ENCODE results near the gene TNFAIP8L1. TPM values are rescaled to one million over a fixed set of nuclear protein-coding genes. Genes with fewer than 3 reads are reported as not detected.

Gene TNFAIP8L1
- total RNA-seq, 1 donor from 2014 or later = 4.2 TPM

DNA sequence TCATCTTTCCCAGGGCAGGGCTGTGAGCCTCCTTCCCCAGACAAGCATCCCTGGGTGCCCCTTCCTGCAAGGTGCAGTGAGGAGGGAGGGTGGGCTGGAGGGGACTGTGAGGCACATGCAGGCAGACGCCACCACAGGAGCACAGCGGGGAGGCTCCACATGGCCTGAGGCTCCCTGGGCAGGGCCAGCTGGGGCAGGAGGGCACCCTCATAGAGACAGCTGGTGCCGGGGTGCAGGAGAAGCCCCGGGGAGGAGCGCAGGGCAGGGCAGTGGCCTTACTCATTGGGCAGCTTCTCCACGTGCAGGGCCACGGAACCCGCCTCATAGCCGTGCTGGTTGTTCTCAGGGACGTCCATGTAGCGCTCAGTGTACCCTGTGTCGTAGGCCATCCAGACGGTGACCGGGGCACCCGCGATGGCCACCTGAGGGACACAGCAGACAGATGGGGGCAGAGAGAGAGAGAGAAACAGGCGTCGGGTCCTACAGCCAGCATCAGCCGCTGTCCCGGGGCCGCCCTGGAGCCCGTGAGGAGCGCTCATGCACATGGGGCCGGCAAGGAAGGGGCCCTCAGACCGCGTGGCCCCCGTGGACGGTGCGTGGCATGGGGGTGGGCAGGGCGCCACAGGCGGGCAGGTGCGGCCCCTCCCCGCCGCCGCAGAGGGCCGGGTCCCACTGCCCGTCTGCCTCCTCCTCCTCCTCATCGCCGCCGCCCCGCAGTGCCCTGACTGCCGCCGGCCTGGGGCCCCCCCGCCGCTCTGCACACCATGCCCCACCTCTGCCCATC is 43.3 kb downstream of the TNFAIP8L1 start:
- Mint-ChIP-seq H3K4me3 (ENCODE audit: unreplicated experiment) (no peak overlapping the region), H3K27me3 (ENCODE audit: low read depth) (no peaks in the 10 kb centered on the region), H3K36me3 (ENCODE audit: low read depth) (peaks cover 2% of the 10 kb centered on the region), H3K27ac (ENCODE audit: unreplicated experiment) (no peak overlapping the region), H3K4me1 (ENCODE audit: low read depth) (no peaks in the 10 kb centered on the region), H3K9me3 (ENCODE audit: low read depth) (no peaks in the 10 kb centered on the region)
- no peak for DNase-seq (ENCODE audit: low spot score)
- TF ChIP-seq, protein P1, sequence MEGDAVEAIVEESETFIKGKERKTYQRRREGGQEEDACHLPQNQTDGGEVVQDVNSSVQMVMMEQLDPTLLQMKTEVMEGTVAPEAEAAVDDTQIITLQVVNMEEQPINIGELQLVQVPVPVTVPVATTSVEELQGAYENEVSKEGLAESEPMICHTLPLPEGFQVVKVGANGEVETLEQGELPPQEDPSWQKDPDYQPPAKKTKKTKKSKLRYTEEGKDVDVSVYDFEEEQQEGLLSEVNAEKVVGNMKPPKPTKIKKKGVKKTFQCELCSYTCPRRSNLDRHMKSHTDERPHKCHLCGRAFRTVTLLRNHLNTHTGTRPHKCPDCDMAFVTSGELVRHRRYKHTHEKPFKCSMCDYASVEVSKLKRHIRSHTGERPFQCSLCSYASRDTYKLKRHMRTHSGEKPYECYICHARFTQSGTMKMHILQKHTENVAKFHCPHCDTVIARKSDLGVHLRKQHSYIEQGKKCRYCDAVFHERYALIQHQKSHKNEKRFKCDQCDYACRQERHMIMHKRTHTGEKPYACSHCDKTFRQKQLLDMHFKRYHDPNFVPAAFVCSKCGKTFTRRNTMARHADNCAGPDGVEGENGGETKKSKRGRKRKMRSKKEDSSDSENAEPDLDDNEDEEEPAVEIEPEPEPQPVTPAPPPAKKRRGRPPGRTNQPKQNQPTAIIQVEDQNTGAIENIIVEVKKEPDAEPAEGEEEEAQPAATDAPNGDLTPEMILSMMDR (IDR thresholded peaks at IDR 0.05) = no peak

DNA sequence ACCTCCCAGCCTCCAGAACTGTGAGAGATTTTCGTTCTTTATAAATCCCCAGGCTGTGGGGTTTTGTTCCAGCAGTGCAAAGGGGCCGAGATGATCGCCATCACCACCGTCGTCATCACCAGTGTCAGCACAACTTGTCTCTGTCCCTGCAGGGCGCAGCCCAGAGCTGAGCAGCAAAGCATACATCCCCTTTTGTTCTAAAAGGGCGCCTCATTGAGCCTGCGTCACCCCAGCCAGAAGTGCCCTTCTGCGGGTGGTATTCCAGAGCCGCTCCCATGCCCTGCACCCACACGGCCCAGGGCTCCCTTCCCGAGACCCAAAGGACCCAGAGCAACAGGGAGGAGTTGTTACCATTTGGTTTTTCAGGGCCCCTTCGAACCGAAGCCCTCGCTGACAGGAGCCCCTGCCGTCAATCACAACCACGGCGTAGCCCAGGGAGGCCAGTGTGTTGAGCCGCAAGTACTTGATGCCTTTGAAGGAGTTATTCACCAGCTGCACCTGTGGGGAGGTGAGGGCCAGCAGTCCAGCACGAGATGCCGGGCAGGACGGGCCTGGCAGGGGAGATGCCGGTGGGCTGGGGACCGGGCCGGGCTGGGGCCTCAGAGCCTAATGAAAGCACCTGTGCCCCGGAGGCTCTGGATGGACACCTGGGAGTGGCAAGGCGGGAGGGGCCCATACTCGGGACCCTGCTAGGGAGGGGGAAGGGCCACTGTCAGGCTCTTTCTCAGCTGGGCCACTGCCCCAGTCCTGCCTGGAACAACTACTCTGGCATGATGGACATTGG is 45.2 kb downstream of the TNFAIP8L1 start:
- H3K27ac Mint-ChIP-seq (ENCODE audit: unreplicated experiment) = no peak overlapping the region
- H3K4me1 Mint-ChIP-seq (ENCODE audit: low read depth) = no peaks in the 10 kb centered on the region
- peaks cover 3% of the 10 kb centered on the region for H3K36me3 Mint-ChIP-seq (ENCODE audit: low read depth)
- TF ChIP-seq, protein P1 (IDR thresholded peaks at IDR 0.05) = no peak
- no peak overlapping the region for H3K4me3 Mint-ChIP-seq (ENCODE audit: unreplicated experiment)
- H3K27me3 Mint-ChIP-seq (ENCODE audit: low read depth) = no peaks in the 10 kb centered on the region
- DNase-seq (ENCODE audit: low spot score) = no peak
- no peaks in the 10 kb centered on the region for H3K9me3 Mint-ChIP-seq (ENCODE audit: low read depth)

DNA sequence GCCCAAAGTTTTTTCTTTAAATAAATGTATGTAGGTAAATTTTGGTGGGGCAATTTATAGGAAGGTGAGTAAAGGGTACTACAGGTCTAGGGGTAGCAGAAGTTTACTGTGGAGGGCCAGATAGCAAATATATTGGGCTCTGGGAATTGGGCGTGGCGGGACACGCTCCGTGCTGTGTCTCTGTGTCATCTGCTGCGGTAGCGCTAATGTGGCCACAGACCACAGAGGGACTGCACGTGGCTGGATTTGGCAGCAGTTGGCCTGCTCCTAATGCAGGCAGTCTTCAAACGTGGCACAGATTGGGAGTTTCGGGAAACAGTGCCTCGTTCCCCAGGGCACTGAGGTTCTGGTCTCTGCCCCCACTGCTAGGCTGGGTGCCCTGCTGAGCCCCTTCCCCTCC is 47.4 kb downstream of the TNFAIP8L1 start:
- H3K27ac Mint-ChIP-seq (ENCODE audit: unreplicated experiment) = no peak overlapping the region
- TF ChIP-seq, protein P1 (IDR thresholded peaks at IDR 0.05) = no peak

DNA sequence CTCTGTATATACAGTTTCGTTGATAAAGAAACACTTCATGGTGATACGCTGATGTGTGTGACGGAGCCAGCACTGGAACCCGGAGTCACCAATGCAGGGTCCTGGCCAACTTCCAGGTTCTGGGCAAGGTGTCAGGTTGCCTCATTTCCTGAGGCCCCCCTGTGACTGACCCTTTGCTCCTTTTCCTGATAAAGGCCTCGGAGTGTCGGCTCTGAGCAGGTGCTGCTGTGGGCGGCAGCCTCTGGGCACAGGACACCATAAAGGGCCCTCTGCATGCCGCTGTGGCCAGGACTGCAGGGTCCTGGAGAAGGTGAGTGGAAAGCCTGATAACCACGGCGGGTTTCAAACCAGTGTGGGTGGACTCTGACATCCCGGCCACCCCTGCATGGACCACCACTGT is 48.1 kb downstream of the TNFAIP8L1 start:
- no peak overlapping the region for H3K27ac Mint-ChIP-seq (ENCODE audit: unreplicated experiment)
- TF ChIP-seq, protein P1 (IDR thresholded peaks at IDR 0.05) = no peak
- no peaks in the 10 kb centered on the region for H3K27me3 Mint-ChIP-seq (ENCODE audit: low read depth)
- H3K4me3 Mint-ChIP-seq (ENCODE audit: unreplicated experiment) = no peak overlapping the region
- peaks cover 9% of the 10 kb centered on the region for H3K36me3 Mint-ChIP-seq (ENCODE audit: low read depth)
- no peak for DNase-seq (ENCODE audit: low spot score)
- no peaks in the 10 kb centered on the region for H3K9me3 Mint-ChIP-seq (ENCODE audit: low read depth)
- H3K4me1 Mint-ChIP-seq (ENCODE audit: low read depth) = no peaks in the 10 kb centered on the region

More for the DNA sequence above, 47.4 kb downstream of the TNFAIP8L1 start:
- Mint-ChIP-seq H3K36me3 (ENCODE audit: low read depth) (peaks cover 6% of the 10 kb centered on the region), H3K27me3 (ENCODE audit: low read depth) (no peaks in the 10 kb centered on the region), H3K4me3 (ENCODE audit: unreplicated experiment) (no peak overlapping the region), H3K4me1 (ENCODE audit: low read depth) (no peaks in the 10 kb centered on the region), H3K9me3 (ENCODE audit: low read depth) (no peaks in the 10 kb centered on the region)
- DNase-seq (ENCODE audit: low spot score) = no peak

DNA sequence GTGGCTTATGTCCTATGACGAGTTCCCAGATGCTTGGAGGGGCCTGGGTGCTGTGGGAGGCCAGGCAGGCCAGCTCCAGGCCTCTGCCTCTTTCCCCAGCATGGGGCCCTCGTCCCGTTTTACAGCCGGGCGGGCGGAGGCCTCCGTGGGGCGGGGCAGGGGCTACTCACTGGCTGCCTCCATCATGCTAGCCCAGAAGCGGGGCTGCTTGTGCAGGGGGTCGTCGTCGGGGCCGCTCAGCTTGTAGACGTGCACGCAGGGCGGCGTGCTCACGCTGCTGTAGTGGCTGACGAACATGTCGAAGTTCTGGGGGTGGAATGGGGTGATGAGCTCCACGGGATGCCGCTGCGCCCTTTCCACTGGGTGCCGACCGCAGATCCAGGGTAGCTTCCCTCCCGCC is 49.3 kb downstream of the TNFAIP8L1 start:
- Mint-ChIP-seq H3K4me3 (ENCODE audit: unreplicated experiment) (no peak overlapping the region), H3K27ac (ENCODE audit: unreplicated experiment) (no peak overlapping the region), H3K9me3 (ENCODE audit: low read depth) (no peaks in the 10 kb centered on the region), H3K36me3 (ENCODE audit: low read depth) (peaks cover 16% of the 10 kb centered on the region), H3K4me1 (ENCODE audit: low read depth) (no peaks in the 10 kb centered on the region), H3K27me3 (ENCODE audit: low read depth) (no peaks in the 10 kb centered on the region)
- TF ChIP-seq, protein P1 (IDR thresholded peaks at IDR 0.05) = no peak
- DNase-seq (ENCODE audit: low spot score) = no peak

Data from chondrocyte (in vitro differentiated cells).